NCI-H446 (cell line): ENCODE data around the gene ACY1.

Source experiments
- DNase-seq, 2 experiments: peaks; one replicate each; lab custom pipeline; 2025; lab: John Stamatoyannopoulos, UW

ACY1 gene

DNA sequence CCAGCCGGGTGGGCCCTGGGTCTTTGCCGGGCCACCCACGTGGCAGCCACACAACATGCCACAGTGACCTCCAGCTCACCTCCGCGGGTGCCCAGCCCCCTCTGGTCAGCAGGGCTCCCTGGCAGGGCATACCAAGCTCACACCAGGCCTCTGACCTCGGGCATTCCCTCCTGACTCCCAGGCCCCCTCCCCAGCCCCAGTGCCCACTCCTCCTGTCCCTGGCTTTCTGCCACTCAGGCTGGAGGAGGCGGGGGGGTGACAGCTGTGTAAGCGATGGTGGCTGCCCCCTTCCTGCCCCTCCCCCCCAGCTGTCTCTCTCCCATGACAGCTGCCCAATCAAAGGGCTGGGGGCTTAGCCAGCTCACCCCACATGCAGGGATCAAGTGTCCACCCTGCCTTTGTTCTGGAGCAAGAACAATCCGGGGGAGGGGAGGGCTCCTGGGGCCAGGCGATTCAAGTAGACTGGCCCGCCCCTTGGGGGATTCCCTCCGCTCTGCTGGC is 19.3 kb upstream of the ACY1 start:
- DNase-seq: no peak

DNA sequence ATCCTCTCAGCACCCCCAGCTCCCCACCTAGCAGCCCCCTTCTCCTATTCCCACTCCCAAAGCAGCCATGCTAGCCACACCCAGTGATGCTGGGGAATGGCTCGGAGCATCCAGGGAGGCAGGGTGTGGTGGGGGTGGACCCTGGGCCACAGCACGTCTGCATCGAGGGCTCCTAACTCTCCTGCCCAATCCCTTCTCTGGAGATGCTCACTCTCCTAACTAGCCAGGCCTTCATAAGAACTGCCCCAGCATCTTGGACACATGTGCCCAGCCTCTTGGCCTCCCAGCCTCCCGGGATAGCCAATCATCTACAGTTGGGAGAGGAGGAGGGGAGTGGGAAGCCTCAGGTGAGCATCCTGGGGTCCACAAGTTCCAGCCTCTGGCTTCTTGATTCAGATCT is 18.8 kb upstream of the ACY1 start:
- no peak for DNase-seq

DNA sequence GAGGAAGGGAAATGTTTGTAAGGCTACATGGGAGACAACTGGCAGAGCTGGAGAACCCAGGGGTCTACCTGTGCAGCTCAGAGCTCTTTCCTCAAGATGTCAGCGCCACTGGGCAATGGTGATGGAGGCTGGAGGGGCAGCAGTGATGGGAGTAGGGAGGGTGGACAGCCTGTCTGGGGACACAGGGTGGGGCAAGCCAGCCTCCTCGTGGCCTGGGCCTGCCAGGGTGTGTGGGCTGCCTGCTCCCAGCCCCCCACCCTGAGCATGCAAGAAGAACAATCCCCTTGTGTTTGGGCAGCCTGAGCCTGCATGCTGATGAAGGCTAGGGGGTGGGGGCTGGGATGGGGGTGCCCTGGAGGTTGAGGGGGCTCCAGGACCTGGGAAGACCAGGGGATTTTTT is 17.3 kb upstream of the ACY1 start:
- DNase-seq: no peak

DNA sequence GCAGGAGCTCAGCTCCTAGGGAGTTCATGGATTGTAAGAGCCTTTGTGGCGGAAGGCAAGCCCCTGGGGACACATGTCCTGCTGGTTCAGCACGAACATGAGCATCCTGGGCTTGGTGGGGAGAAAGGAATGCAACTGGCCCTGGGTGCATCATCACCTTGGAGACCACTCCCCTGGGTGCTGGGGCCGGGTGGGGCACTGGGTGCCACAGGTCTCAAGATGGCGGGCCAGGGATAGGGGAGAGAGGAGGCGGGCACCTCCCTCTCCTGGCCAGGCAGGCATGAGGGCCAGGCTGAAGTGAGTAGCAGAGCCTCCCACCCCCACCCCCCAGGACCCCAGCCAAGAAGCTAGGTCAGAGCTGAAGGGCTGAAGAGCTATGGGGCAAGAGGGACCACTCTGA is 16.8 kb upstream of the ACY1 start:
- no peak for DNase-seq

DNA sequence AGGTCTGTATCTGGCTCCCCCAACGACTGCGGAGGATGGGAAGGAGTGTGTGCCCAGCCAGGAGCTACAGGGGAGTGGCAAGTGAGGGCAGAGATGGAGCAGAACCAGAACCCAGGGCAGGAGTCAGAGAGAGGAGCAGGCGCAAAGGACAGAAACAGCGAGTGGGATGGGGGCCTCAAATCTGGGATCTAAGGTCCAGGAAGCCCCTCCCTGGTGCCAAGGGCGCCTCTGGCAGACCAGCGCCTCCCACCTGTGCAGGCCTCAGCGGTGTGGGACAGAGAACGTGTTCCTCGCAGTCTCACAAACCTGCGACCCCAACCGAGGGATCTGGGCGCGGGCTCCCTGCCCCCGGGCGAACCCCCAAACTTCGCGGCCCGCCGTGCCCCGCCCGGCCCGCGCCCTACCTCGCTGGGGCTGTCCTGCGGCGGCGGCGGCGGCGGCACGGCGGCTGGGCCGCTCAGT is 16.4 kb upstream of the ACY1 start:
- DNase-seq: no peak

DNA sequence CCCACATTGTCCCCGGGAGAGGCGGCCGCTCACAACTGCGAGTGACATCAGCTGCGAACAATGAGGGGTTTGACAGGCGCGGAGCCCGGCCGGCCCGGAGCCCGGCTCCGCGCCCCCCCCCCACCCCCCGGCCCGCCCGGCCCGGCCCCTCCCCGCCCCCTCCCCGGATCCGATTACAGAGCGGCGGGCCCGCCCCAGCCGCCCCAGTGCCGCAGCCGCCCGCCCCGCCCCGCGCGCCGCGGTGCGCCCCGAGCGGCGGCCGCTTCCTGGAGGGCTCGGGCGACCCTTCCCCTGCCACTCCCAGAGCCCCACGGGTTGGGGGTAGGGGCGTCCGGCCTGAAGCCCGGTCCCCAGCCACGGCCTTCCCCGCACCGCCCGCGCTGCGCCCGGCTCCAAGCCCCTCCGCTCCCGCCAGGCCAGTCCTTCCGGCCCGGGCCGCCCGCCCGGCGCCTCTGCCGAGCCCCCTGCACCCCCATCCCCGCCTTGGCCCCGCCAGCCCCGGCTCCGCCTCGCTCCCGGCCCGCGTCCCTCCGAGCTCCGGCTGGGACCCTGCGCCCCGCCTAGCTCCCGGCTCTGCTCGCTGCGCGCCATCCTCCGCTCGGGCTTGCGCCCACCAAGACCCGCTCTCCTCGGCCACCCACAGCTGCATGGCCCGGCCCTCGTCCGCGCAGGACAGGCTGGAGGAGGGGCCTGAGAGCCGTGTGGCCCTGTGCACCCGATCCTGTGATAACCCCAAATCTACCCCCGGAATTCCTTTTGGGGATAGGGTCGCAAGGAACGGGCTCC is 15.8 kb upstream of the ACY1 start, which contains the start of gene PCBP4:
TSS of gene PCBP4 (minus strand) at position 71 of the 786 bp plus-strand sequence. CDS start 6,214 bp downstream, outside the sequence.
- DNase-seq: peak in 1 of 2 experiments; percentile 31

DNA sequence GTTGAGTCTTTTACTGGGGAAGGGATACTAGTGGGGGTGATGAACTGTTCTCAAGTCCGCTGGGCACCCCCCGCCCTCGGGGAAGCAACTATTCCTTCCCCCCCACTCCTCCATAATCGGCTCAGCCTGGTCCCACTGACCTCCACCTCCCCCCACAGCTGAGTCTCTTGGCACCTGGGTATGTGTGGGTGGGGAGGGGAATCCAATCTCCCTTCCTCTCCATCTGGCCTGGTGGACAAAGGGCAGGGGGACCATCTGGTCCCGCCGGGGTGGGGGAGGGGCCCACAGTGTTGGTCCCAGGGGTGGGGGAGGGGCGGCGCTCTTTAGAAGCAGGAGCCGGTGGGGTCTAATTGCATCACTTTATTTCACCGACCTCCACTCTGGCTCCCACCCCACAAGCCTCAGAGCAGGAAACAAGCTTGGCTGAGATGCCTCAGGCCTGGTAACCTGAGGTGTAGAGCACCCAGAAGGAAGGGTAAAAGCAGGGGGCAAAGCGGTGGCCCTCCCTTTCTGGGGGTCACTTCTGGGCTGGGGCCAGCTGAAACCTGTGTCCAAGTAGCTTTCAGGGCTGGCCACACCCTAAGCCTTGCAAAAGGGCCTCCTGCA is 15.1 kb upstream of the ACY1 start:
- DNase-seq: peak in 1 of 2 experiments; percentile 38

DNA sequence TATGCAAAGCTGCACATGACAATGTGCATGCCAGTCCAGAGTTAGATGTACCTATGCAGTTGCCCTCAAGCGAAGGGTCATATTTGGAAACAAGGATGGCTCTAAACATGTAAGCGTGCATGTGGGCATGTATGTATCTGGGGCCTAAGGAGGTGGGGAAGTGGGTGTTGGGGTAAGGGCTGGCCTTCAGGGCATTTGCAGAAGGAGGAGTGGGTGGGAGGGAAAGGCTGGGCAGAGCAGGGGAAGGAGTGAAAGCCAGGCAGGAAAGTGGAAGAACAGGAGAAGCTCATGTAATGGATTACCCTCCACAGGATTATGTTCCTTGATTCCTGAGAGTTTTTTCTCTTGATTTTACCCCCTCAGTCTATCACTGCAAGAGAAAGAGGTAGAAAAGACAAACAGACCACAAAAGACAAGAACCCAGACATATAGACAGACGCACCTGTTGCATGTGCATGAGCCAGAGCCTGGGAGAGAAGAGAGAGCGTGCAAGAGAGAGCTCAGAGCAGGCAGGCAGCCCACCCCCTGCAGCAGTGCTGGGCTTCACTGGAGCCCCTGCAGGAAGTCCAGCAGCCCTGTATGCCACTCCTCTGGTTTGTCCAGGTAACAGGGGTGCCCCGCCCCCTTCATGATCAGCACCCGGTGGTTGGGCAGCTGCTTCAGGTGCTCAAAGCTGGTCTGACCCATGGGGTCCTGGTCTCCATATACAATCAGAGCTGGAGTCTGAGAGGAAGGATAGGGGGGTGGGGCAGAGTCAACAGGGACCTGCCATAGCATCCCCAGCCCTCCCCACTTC is 14.3 kb upstream of the ACY1 start:
- no peak for DNase-seq

DNA sequence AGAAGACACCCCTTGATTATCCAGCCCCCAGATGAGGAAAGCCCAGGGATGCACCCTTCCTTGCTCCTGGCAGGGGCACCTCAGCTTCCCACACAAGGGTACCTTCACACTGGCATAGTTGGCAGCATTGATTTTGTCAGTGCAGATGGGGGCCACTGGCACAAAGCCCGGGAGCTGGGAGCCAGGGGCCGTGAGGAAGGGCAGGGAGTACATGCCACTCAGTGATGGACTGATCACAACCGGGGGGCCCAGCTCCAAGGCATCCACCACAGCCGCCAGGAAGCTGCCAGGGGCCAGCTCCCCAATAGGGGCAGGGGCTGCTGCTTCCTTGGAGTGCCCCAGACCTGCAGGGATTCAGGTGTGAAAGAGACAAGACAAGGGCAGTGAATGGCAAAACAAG is 13.5 kb upstream of the ACY1 start:
- peak in 1 of 2 experiments; percentile 15 for DNase-seq

DNA sequence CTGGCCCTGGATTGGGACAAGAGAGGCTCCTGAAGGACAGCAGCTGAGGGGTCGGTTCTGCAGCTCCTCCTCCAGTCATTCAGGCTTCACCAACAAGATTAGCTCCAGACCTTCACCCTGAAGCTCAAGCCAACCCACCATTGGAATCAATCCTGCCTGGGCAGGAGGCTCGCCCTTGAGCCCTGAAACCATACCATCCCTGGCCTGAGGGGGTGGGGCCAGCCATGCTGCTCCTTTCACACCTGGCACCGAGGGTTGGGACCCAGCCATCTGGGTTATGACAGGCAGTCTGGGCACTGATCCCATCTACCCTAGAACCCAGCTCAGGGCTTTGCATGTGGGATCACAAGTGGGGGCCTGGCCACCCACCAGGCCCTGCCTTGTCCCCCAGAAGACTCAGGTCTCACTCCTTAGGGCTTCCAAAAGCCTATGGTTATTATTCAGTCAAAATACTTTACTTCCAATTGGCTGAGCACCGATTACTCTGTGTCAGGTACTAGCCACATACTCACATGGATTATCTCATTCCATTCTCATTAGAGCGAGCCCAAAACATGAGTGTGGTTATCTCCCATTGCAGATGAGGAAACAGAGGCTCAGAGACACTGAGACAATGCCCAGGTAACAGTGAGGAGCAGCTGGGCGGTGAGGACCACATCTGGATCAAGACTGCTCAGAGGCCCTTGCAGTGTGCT is 12.6 kb upstream of the ACY1 start:
- peak in 1 of 2 experiments; percentile 23 for DNase-seq

DNA sequence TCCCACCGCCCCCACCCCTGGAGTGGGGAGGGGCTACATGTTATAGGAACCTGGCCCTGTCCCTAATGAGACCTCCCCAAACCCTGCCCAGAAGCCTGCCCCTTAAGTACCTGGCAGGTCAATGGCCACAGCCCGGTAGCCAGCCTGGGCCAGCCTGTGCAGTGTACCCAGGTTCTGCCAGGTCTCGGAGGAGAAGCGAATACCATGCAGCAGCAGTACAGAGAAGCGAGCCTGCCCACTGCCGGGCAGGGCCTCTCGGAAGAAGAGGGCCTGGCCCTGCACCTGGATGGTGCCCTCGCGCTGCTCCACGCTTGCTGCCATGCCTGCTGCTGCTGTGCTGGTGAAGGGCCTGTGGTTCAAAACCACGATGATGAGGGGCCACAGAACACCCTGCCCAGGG is 12.0 kb upstream of the ACY1 start:
- no peak for DNase-seq

DNA sequence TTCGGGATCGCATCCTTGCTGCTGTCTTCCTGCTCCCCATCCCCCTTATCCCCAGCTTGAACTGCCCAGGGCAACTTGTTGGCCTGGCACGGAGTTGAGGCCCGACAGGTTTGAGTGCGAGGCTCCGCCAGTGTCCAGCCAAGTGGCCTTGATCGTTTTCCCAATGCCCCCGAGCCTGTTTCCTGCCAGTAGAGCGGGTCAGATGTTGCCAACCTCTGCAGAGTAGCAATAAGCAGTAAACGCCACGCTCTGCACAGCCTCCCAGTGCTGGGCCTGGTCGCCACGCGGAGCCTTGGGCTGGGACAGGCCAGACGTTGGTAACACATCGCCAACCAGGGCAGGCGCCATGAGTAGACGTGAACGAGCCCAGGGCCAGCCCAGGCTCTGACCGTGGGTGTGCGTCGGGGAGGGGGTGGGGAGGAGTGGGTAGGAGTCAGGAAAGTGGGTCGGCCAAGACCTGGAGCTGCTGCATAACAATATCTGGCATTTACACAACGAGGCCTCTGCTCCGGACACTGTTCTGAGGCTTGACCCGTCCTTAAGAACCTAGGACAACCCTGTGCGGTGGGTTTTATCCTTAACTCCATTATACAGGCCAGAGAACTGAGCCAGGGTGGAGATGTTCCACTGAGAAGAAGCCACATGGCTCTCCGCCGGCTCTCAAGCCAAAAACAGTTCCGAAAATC is 8.9 kb upstream of the ACY1 start:
- DNase-seq: no peak

DNA sequence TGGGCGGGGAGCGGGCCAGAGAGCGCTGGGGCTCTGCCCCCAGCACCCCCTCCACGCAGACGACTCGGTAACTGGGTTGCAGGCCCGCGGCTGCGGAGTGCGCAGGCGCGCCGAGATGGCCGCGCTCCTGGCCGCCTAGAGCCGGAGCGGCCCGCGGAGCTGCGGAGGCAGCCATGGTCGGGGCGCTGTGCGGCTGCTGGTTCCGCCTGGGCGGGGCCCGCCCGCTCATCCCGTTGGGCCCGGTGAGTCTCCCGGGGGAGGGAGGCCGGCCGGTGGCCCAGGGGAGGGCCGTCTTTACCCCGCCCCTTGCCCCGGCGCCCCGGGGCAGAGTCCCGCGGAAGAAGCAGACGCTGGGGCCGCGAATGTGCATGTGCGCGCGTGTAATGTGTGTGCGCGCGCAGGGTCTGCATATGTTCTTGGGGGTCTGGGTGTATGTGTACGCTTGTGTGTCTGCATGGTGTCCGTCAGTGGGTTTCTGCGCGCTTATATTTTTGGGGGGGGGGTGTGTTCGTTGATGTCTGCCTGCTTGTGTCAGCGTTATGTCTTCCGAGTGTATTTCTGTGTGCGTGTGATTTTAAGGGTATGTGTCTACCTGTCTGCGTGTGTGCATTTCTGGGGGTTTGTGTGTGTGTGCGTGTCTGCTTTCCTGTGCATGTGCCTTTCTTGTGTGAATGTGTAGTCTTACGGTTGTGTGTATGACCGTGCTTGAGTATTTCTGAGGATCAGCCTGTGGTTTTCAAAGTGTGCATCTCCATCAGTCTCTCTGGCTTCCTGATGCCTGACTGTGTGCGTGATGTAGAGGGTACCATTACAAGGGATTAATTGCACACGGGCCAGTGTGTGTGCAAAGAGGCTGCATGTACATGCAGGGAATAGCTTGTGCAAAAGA is 8.1 kb upstream of the ACY1 start, which contains the start of gene ABHD14A:
TSS of gene ABHD14A (plus strand) at position 102 of the 889 bp plus-strand sequence. CDS start at position 174, 72 bp downstream.
- peak; percentile 14 to 71 for DNase-seq

DNA sequence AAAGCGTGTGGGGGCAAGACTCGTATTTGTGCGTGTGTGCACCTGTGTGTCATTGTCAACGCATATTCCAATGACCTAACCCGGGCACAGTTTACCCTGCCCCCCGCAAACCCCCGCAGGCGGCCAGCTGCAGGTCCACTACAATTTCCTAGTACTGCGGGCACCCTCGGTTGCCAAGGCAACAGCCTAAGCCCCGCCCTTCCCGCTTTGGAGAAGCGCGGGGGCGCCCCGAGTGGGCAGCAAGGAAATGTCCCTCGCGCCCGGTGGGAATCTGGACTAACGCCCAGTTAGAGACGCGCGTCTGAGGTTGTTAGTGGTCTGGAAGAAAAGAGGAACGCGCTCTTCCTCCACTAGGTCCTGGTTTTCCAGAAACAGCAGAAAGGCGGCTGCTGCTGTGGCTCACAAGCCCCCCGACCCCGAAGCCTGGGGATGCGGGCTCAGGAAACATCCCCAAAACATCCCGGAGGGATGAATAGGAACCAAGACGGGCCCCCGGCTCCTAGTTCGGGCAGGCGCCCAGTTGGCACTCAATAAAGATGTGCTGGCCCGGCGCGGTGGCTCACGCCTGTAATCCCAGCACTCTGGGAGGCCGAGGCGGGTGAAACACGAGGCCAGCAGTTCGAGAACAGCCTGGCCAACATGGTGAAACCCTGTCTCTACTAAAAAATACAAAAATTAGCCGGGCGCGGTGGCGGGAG is 7.3 kb upstream of the ACY1 start:
- DNase-seq: no peak

DNA sequence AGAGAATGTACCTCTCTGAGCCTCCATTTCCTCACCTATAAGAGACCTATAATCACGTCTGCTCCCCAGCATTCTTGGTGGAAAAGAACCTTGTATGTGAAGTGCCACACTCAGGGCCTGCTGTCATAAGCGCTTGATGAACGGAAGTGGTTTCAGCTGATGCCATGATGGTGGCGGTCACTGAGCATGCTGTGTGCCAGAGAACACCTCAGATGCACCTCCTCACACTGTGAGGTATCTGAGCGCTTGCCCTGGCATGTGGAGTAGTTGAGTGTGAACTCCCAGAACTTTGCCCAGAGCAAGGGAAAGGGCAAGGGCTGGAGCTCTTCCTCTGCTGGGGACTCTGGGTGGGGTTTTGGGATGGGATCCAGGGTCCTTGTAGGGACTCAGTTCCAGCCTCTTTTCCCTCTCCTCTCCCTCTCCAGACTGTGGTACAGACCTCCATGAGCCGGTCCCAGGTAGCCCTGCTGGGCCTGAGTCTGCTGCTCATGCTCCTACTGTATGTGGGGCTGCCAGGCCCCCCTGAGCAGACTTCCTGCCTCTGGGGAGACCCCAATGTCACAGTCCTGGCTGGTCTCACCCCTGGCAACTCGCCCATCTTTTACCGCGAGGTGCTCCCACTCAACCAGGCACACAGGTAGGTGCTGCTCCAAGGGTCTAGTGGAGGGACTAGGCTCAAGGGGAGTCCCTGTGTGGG is 5.7 kb upstream of the ACY1 start:
- no peak for DNase-seq

DNA sequence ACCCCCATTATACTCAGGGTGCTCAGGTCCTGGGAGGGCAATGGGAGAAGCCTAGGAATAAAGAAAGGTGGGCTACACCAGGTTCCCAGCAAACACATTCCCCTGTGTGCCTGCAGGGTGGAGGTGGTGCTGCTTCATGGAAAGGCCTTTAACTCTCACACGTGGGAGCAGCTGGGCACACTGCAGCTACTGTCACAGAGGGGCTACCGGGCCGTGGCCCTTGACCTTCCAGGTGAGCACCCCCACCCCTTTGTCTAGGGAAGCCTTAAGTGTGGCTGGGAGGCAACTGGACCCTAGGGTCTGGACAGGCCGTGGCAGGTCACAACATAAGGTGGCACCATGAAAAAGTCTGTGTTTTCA is 5.2 kb upstream of the ACY1 start:
- DNase-seq: no peak

DNA sequence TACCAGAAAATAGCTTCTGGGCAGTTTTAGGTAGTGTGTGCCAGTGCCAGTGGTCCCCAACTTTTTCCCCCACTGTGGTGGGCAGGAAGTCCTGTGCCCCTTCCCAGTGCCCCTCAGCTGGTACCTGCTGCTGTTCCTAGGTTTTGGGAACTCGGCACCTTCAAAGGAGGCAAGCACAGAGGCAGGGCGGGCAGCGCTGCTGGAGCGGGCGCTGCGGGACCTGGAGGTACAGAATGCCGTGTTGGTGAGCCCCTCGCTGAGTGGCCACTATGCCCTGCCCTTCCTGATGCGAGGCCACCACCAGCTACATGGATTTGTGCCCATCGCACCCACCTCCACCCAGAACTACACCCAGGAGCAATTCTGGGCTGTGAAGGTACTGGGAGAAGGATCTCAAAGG is 3.1 kb upstream of the ACY1 start:
- DNase-seq: no peak

DNA sequence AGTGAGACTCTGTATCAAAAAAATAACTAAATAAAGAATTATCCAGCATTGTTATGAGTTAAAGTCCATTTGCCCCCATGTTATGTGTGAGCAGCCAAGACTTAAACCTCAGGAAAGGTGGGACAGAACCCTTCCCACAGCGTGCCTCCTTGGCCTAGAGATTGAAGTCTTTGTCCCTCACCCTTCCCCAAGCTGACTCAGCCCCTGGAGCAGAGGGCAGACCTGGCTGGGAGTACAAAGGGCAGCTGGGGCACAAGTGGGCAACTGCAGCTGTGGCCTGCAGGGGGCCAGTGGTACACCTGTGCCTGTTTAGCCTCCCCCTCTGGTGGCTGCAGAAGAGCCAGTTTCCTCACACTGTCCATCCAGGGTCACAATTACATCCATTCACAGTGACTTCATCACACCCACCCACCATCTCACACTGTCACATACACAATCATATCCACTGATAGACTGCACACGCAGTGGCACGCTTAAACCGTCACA is 940 bp upstream of the ACY1 start:
- DNase-seq: no peak
